SW 1271 (cell line): ENCODE measurements around the gene FETUB.
"Not testable (repeated sequence)": the region's sequence is repeated elsewhere in the genome, so short reads cannot be mapped to it uniquely, and the experiment has no call there.

ENCODE experiments used
- DNase-seq, 2 experiments: peaks; one replicate each; lab custom pipeline; 2025; lab: John Stamatoyannopoulos, UW

FETUB gene

DNA sequence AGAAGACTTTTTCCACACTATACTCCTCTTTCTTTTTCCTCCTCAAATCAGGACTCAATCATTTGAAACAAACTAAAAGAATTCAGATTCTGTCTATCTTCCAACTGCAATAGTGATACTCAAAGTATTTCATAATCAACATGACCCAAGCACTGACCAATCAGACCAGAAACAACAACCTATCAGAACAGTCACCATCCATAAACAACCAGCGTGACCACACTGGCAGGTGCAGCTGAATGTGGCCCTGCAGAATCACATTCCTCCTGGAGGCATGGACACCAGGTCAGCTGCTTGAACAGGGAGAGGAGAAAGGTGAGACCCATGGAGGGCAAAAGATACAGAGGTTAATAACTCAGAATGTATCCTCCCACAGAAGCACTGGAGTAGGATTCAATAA, 39.0 kb downstream of the FETUB start:
- no peak for DNase-seq

DNA sequence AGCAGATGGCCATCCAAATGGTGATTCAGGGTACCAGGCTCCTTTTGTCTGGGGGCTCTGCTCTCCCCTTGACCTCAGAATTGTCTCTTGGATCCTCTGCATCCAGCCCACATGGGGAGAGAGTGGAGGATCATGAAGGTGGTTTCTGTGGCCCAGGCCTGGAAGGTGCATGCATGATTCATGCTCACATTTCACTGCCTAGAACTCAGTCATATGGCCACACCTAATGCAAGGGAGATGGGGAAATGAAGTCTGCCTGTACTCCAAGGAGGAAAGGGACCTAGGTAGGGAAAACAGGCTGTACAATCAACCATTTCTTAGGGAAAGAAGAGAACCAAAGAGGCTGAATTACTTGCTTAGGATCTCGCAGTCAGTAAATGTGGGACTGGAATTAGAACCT, 40.7 kb downstream of the FETUB start:
- no peak for DNase-seq

DNA sequence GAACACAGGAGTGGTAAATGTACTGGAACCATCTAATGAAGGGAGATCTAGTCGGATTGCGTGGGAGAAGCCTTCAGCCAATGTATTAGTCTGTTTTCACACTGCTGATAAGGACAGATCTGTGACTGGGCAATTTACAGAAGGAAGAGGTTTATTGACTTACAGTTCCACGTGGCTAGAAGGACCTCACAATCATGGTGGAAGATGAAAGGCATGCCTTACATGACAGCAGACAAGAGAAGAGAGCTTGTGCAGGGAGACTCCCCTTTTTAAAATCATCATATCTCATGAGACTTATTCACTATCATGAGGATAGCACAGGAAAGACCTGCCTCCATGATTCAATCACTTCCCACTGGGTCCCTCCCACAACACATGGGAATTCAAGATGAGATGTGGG, 42.6 kb downstream of the FETUB start:
- no peak for DNase-seq

DNA sequence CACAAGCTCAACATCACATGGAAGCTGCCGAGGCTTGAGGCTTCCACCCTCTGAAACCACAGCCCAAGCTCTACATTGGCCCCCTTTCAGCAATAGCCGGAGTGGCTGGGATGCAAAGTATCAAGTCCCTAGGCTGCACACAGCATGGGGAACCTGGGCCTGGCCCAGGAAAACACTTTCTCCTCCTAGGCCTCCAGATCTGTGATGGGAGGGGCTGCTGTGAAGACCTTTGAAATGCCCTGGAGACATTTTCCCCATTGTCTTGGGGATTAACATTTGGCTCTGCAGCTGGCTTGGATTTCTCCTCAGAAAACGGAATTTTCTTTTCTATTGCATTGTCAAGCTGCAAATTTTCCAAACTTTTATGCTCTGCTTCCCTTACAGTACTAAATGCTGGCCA, 43.8 kb downstream of the FETUB start:
- DNase-seq, result no peak

DNA sequence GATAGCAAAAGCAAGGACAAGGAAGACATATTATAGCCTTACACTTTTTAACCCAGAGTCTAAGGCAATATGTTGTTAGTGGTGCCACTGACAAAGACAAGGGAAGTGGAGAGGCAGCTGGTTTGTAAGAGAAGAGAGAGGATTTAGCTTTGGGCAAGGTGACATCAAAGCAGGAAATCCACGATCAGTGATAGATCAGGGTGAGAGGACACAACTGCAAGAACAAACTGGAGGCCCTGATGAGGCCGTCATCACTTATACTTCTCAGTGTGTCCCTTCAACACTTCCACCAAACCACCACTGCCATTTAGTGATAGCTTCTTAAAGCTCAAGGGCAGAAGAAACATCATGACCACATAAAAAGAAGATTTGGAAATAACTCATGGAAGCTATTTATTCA, 46.3 kb downstream of the FETUB start:
- not testable (repeated sequence) for DNase-seq

DNA sequence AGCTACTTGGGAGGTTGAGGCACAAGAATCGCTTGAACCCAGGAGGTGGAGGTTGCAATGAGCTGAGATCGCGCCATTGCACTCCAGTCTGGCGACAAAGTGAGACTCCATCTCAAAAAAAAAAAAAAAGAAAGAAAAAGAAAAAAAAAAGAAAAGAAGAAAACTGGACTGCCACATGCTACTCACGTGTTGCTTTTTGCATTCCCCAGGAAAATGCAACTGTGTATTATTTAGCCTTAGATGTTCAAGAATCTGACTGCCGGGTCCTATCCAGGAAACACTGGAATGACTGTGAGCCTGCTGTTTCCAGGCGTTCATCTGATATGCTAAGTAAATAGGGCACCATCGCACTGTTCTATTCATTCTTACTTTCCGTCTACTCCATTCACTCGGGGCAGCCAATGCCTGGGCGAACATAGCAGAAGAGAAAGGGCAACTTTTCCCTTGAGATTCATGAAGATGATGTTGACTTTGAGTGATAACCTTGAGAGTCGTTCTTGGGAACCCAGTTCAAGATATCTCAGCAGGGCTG, 47.0 kb downstream of the FETUB start:
- DNase-seq, result no peak

DNA sequence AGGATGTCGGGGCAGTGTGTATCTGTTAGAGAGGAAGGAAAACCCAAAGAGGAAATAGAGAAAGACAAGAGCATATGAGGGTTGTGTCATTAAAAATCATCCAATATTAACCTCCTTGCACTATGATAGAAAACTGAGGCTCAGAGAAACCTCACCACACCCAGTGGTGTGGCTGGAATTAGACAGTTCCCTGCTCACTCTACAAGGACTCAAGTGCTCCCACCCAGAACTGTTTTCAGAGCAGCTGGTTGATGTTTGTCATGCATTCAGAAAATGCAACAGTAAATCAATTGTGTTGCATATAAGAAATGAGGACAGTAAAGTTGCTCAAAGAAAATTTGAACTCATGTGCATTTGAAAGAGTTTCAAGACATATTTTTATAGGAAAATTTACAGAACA, 50.1 kb downstream of the FETUB start:
- not testable (repeated sequence) for DNase-seq

DNA sequence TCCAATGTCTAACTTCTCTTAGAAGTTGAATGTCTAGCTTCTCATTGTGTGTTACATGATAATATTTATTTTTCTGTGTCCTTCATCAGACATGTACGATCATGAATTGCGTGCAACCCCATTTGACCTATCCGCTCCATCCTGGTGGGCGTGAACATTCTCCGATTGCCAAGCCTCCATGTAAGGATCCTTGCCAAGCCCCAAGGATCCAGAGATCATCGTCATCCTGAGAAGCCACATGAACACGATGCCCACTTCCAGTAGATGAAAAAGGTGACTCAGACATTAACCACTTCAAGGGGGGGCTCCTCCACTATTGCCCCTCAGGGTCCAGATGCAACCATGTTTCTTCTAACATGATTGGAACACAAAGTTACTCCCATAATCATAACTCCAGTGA, 51.5 kb downstream of the FETUB start:
- DNase-seq, result no peak

DNA sequence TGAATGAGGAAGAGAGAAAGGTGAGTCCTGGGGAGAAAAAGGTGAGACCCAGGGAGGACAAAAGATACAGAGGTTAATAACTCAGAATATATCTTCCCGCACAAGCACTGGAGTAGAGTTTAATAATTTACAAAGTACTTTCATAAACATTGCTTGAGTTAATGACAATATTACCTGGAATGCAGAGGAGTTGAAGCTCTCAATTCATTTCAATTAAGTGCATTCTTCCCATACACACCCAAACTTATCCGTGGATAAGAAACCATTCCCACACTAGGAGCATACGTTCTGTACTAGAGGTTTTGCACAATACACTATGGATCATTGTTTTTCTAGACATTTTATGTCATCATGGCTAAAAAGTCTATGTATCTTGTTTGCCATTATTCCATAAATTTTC, 53.6 kb downstream of the FETUB start:
- DNase-seq, result no peak

DNA sequence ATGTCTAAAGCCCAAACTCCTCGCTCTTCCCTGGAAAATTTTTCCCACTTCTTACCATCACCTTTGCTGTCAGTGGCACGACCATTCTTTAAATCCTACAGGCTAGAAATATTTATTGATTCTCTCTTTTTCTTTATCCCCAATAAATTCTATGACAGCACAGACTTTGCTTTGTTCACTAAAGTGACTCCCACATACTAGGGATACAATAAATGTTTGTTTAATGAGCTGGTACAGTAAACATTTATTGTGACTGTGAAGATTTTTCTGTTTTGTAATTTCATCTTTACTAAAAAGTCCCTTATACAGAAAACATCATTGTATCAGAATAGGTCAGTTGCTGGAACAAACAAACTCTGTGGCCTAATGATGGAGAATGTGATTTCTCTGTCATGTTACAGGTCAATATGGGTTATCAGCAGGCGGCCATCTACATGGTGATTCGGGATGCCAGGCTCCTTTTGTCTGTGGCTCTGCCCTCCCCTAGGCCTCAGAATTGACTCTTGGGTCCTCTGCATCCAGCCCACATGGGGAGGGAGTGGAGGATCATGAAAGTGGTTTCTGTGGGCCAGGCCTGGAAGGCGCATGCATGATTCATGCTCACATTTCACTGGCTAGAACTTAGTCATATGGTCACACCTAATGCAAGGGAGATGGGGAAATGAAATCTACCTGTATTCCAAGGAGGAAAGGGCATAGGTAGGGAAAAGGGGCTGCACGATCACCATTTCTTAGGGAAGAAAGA, 54.3 kb downstream of the FETUB start:
- DNase-seq, result no peak

DNA sequence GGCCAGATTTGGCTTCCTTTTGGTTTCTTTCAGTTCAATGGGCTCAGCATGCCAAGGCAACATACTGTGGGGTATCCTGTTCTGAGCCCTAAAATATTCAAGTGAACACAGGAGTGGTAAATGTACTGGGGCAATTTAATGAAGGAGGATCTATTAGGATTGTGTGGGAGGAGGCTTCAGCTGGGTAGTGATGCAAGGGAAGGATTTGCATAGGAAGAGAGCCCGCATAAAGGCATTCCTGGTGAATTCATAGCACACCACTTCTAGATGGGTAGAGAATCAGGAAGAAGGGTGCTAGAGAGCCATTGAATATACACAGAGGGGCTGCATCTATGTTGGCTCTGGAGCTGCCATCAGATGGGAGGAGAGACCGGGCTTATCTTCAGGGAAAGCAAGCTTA, 56.3 kb downstream of the FETUB start:
- no peak for DNase-seq

DNA sequence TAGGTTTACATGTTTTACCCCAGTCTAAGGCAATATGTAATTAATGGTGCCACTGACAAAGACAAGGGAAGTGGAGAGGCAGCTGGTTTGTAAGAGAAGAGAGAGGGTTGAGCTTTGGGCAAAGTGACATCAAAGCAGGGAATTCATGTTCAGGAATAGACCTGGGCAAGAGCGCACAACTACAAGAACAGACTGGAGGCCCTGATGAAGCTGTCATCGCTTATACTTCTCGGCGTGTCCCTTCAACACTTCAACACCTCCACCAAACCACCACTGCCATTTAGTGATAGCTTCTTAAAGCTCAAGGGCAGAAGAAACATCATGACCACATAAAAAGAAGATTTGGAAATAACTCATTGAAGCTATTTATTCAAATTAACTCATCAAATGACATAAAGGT, 57.3 kb downstream of the FETUB start:
- DNase-seq, result no peak

DNA sequence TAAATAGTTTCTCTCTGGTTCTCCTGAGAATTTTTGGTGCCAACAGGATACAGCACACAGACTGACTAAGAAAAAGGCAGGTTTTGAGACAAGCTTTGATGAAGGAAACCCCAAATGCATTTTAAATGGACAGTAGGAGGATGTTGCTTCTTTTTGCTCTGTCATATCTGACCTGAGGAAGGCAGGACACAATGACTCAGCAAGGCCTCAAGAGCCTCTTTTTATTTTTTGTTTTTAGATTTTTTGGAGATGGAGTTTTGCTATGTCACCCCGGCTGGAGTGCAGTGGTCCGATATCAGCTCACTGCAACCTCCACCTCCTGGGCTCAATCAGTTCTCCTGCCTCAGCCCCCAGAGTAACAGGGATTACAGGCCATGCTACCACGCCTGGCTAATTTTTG, 60.1 kb downstream of the FETUB start:
- no peak for DNase-seq

DNA sequence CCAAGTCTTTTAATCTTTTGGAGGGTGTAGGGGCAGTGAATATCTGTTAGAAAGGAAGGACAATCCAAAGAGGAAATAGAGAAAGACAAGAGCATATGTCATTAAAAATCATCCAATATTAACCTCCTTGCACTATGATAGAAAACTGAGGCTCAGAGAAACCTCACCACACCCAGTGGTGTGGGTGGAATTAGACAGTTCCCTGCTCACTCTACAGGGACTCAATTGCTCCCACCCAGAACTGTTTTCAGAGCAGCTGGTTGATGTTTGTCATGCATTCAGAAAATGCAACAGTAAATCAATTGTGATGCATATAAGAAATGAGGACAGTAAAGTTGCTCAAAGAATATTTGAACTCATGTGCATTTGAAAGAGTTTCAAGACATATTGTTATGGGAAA, 62.3 kb downstream of the FETUB start:
- not testable (repeated sequence) for DNase-seq
